ENCODE results near the gene ATP11A. TPM values are rescaled to one million over a fixed set of nuclear protein-coding genes. Genes with fewer than 3 reads are reported as not detected.

Gene ATP11A
- total RNA-seq, 1 experiment from 2014 or later, result 232 TPM

DNA sequence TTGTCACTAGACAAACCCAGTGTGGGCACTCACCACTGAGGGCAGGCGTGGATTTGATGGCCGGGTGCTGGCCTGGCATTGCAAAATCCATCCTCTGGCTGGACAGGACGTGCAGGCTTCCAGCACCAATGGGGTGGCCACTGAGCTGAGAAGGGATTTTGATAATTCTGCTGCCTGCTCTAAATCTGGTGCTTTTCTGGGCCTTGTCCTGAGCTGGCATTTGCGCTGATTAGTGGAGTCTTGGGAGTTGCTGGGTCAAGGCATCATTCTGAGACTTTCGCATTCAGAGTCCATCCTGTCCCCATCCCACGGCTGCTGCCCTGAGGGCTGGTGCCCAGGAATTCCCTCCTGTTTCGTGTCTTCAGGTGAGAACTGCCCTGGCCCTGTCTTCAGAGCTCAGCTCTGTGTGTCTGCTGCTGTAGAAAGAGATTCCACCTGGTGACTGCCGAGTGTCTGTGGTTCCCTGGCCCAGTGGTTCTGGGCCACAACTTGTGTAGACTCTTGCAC lies 213.3 kb downstream of the ATP11A start:
- Histone ChIP-seq H3K9me3 (peaks cover 12% of the 10 kb centered on the region), H3K36me3 (ENCODE audit: control insufficient read depth, insufficient read depth, low read length) (peaks cover 6% of the 10 kb centered on the region; the same call in 1 of the 2 replicates), H3K4me1 (peaks cover 18% of the 10 kb centered on the region; the same call in 1 of the 2 replicates), H3K27me3 (replicated peaks; ENCODE audit: control insufficient read depth, insufficient read depth, low read length) (no peaks in the 10 kb centered on the region), H3K4me3 (ENCODE audit: low read depth, low read length) (no peak overlapping the region)
- no peaks in the 10 kb centered on the region for H3K9me3 Mint-ChIP-seq (ENCODE audit: unreplicated experiment)
- H3K4me1 Mint-ChIP-seq (ENCODE audit: low read depth, unreplicated experiment), result peaks cover 14% of the 10 kb centered on the region
- no TSS peak for BruUV-seq (replicated peaks)
- H3K27me3 Mint-ChIP-seq (ENCODE audit: insufficient read depth, unreplicated experiment), result no peaks in the 10 kb centered on the region
- POLR2A ChIA-PET, result no interaction called here
- H3K27ac Mint-ChIP-seq (ENCODE audit: unreplicated experiment), result no peak overlapping the region
- CTCF ChIA-PET, result interaction anchor here (1.3 kb wide), 1 partner anchor 26 kb away, joined by 3 read pairs; no protein-coding TSS in a partner anchor
- no peak for DNase-seq
- intact Hi-C loops (cut with micrococcal nuclease; ENCODE audit: unreplicated experiment), result no loop called here
- TF ChIP-seq, protein P1, sequence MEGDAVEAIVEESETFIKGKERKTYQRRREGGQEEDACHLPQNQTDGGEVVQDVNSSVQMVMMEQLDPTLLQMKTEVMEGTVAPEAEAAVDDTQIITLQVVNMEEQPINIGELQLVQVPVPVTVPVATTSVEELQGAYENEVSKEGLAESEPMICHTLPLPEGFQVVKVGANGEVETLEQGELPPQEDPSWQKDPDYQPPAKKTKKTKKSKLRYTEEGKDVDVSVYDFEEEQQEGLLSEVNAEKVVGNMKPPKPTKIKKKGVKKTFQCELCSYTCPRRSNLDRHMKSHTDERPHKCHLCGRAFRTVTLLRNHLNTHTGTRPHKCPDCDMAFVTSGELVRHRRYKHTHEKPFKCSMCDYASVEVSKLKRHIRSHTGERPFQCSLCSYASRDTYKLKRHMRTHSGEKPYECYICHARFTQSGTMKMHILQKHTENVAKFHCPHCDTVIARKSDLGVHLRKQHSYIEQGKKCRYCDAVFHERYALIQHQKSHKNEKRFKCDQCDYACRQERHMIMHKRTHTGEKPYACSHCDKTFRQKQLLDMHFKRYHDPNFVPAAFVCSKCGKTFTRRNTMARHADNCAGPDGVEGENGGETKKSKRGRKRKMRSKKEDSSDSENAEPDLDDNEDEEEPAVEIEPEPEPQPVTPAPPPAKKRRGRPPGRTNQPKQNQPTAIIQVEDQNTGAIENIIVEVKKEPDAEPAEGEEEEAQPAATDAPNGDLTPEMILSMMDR (IDR thresholded peaks at IDR 0.05; ENCODE audit: insufficient read depth in 1 of 2, low read depth in 1 of 2, low read length in 1 of 2, severe bottlenecking in 1 of 2, unreplicated experiment in 1 of 2), result no peak
- peaks cover 7% of the 10 kb centered on the region for H3K36me3 Mint-ChIP-seq (ENCODE audit: insufficient read depth, unreplicated experiment)
- H3K4me3 Mint-ChIP-seq (ENCODE audit: unreplicated experiment), result no peak overlapping the region

DNA sequence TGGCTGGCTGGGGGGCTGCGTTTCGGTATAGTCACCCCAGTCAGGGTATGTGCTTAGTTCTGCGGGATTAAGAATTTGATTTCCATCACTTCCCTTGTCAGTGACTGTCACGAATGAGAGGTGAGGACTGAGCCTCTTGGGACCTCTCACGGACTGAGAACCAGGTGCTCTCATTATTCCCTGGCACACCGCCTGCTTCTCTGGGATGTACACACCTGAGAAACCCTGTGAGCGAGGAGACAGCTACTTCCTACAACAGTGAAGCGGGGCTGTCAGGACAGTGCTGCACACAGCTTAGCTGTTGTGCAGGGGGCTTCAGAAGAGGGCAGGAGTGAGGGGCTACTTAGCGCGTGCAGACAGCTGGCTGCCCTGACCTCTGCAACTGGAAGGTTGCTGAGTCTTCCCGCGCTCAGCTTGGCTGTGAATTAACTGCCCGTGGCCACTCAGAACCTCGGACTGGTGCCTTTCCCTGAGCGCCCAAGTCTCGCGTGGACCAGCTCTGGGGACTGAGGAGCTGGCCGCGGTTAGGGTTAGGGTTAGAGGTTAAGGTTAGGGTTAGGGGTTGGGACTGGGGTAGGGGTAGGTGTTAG lies 213.9 kb downstream of the ATP11A start:
- H3K4me1 ChIP-seq, result peaks cover 18% of the 10 kb centered on the region; the same call in 1 of the 2 replicates
- ChIA-PET CTCF (no interaction called here), POLR2A (no interaction called here)
- Mint-ChIP-seq H3K36me3 (ENCODE audit: insufficient read depth, unreplicated experiment) (peaks cover 7% of the 10 kb centered on the region), H3K9me3 (ENCODE audit: unreplicated experiment) (no peaks in the 10 kb centered on the region), H3K4me1 (ENCODE audit: low read depth, unreplicated experiment) (peaks cover 14% of the 10 kb centered on the region), H3K4me3 (ENCODE audit: unreplicated experiment) (no peak overlapping the region), H3K27ac (ENCODE audit: unreplicated experiment) (no peak overlapping the region), H3K27me3 (ENCODE audit: insufficient read depth, unreplicated experiment) (no peaks in the 10 kb centered on the region)
- TF ChIP-seq, protein P1 (IDR thresholded peaks at IDR 0.05; ENCODE audit: insufficient read depth in 1 of 2, low read depth in 1 of 2, low read length in 1 of 2, severe bottlenecking in 1 of 2, unreplicated experiment in 1 of 2), result no peak
- no peak for DNase-seq
- H3K27me3 ChIP-seq (replicated peaks; ENCODE audit: control insufficient read depth, insufficient read depth, low read length), result no peaks in the 10 kb centered on the region
- no TSS peak for BruUV-seq (replicated peaks)
- H3K4me3 ChIP-seq (ENCODE audit: low read depth, low read length), result no peak overlapping the region
- peaks cover 6% of the 10 kb centered on the region; the same call in 1 of the 2 replicates for H3K36me3 ChIP-seq (ENCODE audit: control insufficient read depth, insufficient read depth, low read length)
- intact Hi-C loops (cut with micrococcal nuclease; ENCODE audit: unreplicated experiment), result no loop called here
- peaks cover 12% of the 10 kb centered on the region for H3K9me3 ChIP-seq

DNA sequence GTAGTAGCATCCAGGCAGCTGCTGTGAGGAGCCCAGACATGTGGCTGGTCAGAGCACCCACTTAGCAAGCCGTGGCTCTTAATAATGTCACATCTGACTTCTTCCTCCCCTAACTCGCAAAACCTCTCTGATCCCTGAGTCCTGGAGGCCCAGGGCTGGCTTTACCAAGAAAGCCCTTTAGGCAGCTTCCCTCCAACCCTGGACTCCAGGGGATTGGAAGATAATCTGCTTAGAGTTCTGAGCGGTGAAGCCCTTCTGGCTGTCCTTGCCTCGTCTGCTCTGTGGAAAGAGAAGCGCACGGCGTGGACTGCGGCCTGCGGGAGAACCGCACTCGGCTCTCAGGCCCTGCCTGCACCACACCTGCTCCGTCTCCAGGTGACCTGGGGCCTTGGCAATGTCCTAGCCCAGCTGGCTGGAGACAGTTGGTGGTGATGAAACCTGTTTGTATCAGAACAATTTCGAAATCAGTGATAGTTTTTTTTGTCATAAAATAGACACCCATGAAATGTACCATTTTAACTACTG lies 214.7 kb downstream of the ATP11A start:
- Mint-ChIP-seq H3K9me3 (ENCODE audit: unreplicated experiment) (no peaks in the 10 kb centered on the region), H3K27me3 (ENCODE audit: insufficient read depth, unreplicated experiment) (no peaks in the 10 kb centered on the region), H3K36me3 (ENCODE audit: insufficient read depth, unreplicated experiment) (peaks cover 7% of the 10 kb centered on the region), H3K27ac (ENCODE audit: unreplicated experiment) (no peak overlapping the region), H3K4me3 (ENCODE audit: unreplicated experiment) (no peak overlapping the region), H3K4me1 (ENCODE audit: low read depth, unreplicated experiment) (peaks cover 14% of the 10 kb centered on the region)
- POLR2A ChIA-PET, result no interaction called here
- Histone ChIP-seq H3K36me3 (ENCODE audit: control insufficient read depth, insufficient read depth, low read length) (peaks cover 6% of the 10 kb centered on the region; the same call in 1 of the 2 replicates), H3K27me3 (replicated peaks; ENCODE audit: control insufficient read depth, insufficient read depth, low read length) (no peaks in the 10 kb centered on the region), H3K4me3 (ENCODE audit: low read depth, low read length) (no peak overlapping the region), H3K4me1 (peaks cover 18% of the 10 kb centered on the region; the same call in 1 of the 2 replicates), H3K9me3 (peaks cover 12% of the 10 kb centered on the region)
- intact Hi-C loops (cut with micrococcal nuclease; ENCODE audit: unreplicated experiment), result no loop called here
- CTCF ChIA-PET, result no interaction called here
- DNase-seq, result no peak
- BruUV-seq (replicated peaks), result no TSS peak
- TF ChIP-seq, protein P1 (IDR thresholded peaks at IDR 0.05; ENCODE audit: insufficient read depth in 1 of 2, low read depth in 1 of 2, low read length in 1 of 2, severe bottlenecking in 1 of 2, unreplicated experiment in 1 of 2), result no peak

Data from Caco-2 (cell line).